ENCODE results near the gene MFN2.

MFN2 gene

DNA sequence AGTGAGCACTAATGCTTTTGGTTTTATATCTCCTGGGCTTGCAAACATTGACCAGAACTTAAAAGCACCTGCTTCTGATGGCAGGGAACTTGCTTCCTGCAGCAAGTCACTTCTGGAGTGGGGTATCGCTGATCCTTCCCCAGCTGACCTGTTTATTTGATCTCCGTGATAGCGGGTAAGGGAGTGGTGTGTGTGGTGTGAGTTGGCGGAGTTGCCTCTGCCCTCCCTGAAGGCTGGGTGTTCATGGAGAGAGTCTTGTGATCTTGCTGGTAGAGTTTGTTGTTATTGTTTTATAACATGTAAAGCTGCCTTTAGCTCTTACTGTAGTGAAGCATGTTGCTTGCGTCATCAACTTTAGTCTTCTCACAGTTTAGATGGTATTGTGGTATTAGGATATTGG, 3.9 kb downstream of the MFN2 start:
- H2BK120ac ChIP-seq (ENCODE audit: low read depth, low read length): no peak overlapping the region
- H2BK5ac ChIP-seq (ENCODE audit: low read length): no peak overlapping the region
- H4K5ac ChIP-seq (ENCODE audit: low read length): no peak overlapping the region
- H3K79me2 ChIP-seq (ENCODE audit: control insufficient read depth, insufficient read depth, low read length): peaks cover 37% of the 10 kb centered on the region
- no peak overlapping the region for H3K23ac ChIP-seq (ENCODE audit: low read length)
- no peaks in the 10 kb centered on the region for H3K27me3 ChIP-seq (ENCODE audit: insufficient read depth, low read length, poor library complexity)
- H3K4ac ChIP-seq (ENCODE audit: low read depth, low read length): no peak overlapping the region
- no CpG with 5 or more reads among the region's 5 CpGs for WGBS (ENCODE audit: extremely low coverage, insufficient coverage, low lambda C conversion rate)
- H4K8ac ChIP-seq (ENCODE audit: low read depth, low read length): no peak overlapping the region
- no peak overlapping the region for H3K9ac ChIP-seq (ENCODE audit: low read length)
- H3K79me1 ChIP-seq (ENCODE audit: low read length): peaks cover 26% of the 10 kb centered on the region
- no peaks in the 10 kb centered on the region for H3K4me1 ChIP-seq (ENCODE audit: control insufficient read depth, low read depth, low read length)
- no peak for DNase-seq
- H2AK5ac ChIP-seq (ENCODE audit: low read length): no peak overlapping the region
- H3K36me3 ChIP-seq (ENCODE audit: control insufficient read depth, insufficient read depth, low read length): peaks cover 11% of the 10 kb centered on the region
- no peak overlapping the region for H2BK15ac ChIP-seq (replicated peaks; ENCODE audit: low read depth)
- no peak overlapping the region for H3K4me3 ChIP-seq (ENCODE audit: low read length)
- no peak overlapping the region for H3K4me2 ChIP-seq (ENCODE audit: low read length)
- no peak overlapping the region for H3K18ac ChIP-seq (ENCODE audit: low read length)
- H3K56ac ChIP-seq (ENCODE audit: low read length): no peak overlapping the region
- H3K27ac ChIP-seq (ENCODE audit: low read depth, low read length): no peak overlapping the region

DNA sequence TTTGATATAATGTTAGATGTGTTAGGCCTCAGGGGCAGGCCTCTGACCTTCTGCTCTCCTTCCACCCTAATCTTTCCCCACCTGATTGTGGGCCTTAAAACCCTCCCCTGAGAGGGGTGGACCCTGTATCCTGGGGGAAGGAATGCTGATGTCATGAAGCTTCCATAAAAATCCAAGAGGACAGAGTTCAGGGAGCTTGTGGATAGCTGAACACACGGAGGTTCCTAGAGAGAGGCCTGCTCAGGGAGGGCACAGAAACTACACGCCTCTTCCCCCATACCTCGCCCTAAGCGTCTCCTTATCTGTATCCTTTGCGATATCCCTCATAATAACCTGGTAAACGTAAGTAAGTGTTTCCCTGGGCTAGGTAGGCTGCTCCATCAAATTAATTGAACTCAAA, 4.3 kb downstream of the MFN2 start:
- H3K27ac ChIP-seq (ENCODE audit: low read depth, low read length): no peak overlapping the region
- no peak overlapping the region for H2AK5ac ChIP-seq (ENCODE audit: low read length)
- H2BK5ac ChIP-seq (ENCODE audit: low read length): no peak overlapping the region
- no peak overlapping the region for H3K56ac ChIP-seq (ENCODE audit: low read length)
- H3K9ac ChIP-seq (ENCODE audit: low read length): no peak overlapping the region
- H3K4me1 ChIP-seq (ENCODE audit: control insufficient read depth, low read depth, low read length): no peaks in the 10 kb centered on the region
- H2BK120ac ChIP-seq (ENCODE audit: low read depth, low read length): no peak overlapping the region
- H4K8ac ChIP-seq (ENCODE audit: low read depth, low read length): no peak overlapping the region
- no peak overlapping the region for H3K23ac ChIP-seq (ENCODE audit: low read length)
- no peak overlapping the region for H3K4me3 ChIP-seq (ENCODE audit: low read length)
- H3K4me2 ChIP-seq (ENCODE audit: low read length): no peak overlapping the region
- H2BK15ac ChIP-seq (replicated peaks; ENCODE audit: low read depth): no peak overlapping the region
- no peak overlapping the region for H3K18ac ChIP-seq (ENCODE audit: low read length)
- no peak for DNase-seq
- no peak overlapping the region for H4K5ac ChIP-seq (ENCODE audit: low read length)
- no peak overlapping the region for H3K4ac ChIP-seq (ENCODE audit: low read depth, low read length)
- H3K36me3 ChIP-seq (ENCODE audit: control insufficient read depth, insufficient read depth, low read length): peaks cover 11% of the 10 kb centered on the region
- peaks cover 27% of the 10 kb centered on the region for H3K79me1 ChIP-seq (ENCODE audit: low read length)
- H3K79me2 ChIP-seq (ENCODE audit: control insufficient read depth, insufficient read depth, low read length): peaks cover 37% of the 10 kb centered on the region
- WGBS (ENCODE audit: extremely low coverage, insufficient coverage, low lambda C conversion rate): no CpG with 5 or more reads among the region's 6 CpGs
- H3K27me3 ChIP-seq (ENCODE audit: insufficient read depth, low read length, poor library complexity): no peaks in the 10 kb centered on the region

DNA sequence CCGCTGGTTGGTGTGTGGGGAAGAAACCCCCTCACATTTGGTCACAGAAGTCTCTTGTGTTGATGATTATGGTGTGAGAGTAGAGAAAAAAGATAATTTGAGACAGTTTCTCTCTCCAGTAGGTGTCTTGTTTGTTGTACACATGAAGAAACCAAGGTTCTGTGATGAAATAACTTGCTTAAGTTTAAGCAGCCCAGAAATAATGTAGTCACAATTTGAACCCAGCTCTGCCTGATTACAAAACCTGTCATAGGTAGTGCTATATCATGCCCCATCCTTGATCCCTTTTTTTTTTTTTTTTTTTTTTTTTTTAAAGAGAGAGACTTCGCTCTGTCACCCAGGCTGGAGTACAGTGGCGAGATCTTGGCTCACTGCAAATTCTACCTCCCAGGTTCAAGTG, 4.9 kb downstream of the MFN2 start:
- Histone ChIP-seq H3K27me3 (ENCODE audit: insufficient read depth, low read length, poor library complexity) (no peaks in the 10 kb centered on the region), H3K4me3 (ENCODE audit: low read length) (no peak overlapping the region), H3K36me3 (ENCODE audit: control insufficient read depth, insufficient read depth, low read length) (peaks cover 11% of the 10 kb centered on the region), H3K56ac (ENCODE audit: low read length) (no peak overlapping the region), H3K4me1 (ENCODE audit: control insufficient read depth, low read depth, low read length) (no peaks in the 10 kb centered on the region), H2BK5ac (ENCODE audit: low read length) (no peak overlapping the region), H3K79me1 (ENCODE audit: low read length) (peaks cover 27% of the 10 kb centered on the region), H4K5ac (ENCODE audit: low read length) (no peak overlapping the region), H4K8ac (ENCODE audit: low read depth, low read length) (no peak overlapping the region), H3K27ac (ENCODE audit: low read depth, low read length) (no peak overlapping the region), H3K23ac (ENCODE audit: low read length) (no peak overlapping the region), H2BK120ac (ENCODE audit: low read depth, low read length) (no peak overlapping the region), H2AK5ac (ENCODE audit: low read length) (no peak overlapping the region), H3K9ac (ENCODE audit: low read length) (no peak overlapping the region), H3K79me2 (ENCODE audit: control insufficient read depth, insufficient read depth, low read length) (peaks cover 37% of the 10 kb centered on the region), H2BK15ac (replicated peaks; ENCODE audit: low read depth) (no peak overlapping the region), H3K4me2 (ENCODE audit: low read length) (no peak overlapping the region), H3K18ac (ENCODE audit: low read length) (no peak overlapping the region), H3K4ac (ENCODE audit: low read depth, low read length) (no peak overlapping the region)
- DNase-seq: no peak
- WGBS (ENCODE audit: extremely low coverage, insufficient coverage, low lambda C conversion rate): no CpG with 5 or more reads among the region's 3 CpGs

DNA sequence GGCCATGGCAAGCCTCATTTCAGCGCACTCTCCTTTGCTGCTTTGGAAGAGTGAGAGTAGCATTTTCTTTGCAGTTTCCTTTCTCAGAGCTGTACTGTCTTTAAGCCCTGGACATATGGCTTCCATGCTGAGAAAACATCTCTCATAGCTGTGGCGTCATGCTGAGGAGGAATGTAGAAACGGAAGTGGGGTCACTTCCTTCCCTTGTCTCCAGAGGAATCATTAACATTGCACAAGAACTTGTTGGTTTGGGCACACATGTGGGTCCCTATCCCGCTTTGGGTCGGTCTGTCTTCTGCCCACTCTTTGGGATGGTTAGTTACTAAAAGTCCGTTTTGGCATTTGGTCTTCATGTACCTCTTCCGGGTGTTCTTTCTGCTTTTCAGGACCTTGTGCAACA, 5.6 kb downstream of the MFN2 start:
- H3K9ac ChIP-seq (ENCODE audit: low read length): no peak overlapping the region
- H3K23ac ChIP-seq (ENCODE audit: low read length): no peak overlapping the region
- no peak overlapping the region for H3K18ac ChIP-seq (ENCODE audit: low read length)
- H3K56ac ChIP-seq (ENCODE audit: low read length): no peak overlapping the region
- DNase-seq: no peak
- H2BK15ac ChIP-seq (replicated peaks; ENCODE audit: low read depth): no peak overlapping the region
- H3K27me3 ChIP-seq (ENCODE audit: insufficient read depth, low read length, poor library complexity): no peaks in the 10 kb centered on the region
- no peak overlapping the region for H3K4me2 ChIP-seq (ENCODE audit: low read length)
- no peak overlapping the region for H4K5ac ChIP-seq (ENCODE audit: low read length)
- H3K79me1 ChIP-seq (ENCODE audit: low read length): peaks cover 27% of the 10 kb centered on the region
- H3K4ac ChIP-seq (ENCODE audit: low read depth, low read length): no peak overlapping the region
- no peak overlapping the region for H2BK5ac ChIP-seq (ENCODE audit: low read length)
- WGBS (ENCODE audit: extremely low coverage, insufficient coverage, low lambda C conversion rate): no CpG with 5 or more reads among the region's 7 CpGs
- no peak overlapping the region for H2AK5ac ChIP-seq (ENCODE audit: low read length)
- H3K79me2 ChIP-seq (ENCODE audit: control insufficient read depth, insufficient read depth, low read length): peaks cover 36% of the 10 kb centered on the region
- H3K4me3 ChIP-seq (ENCODE audit: low read length): no peak overlapping the region
- no peaks in the 10 kb centered on the region for H3K4me1 ChIP-seq (ENCODE audit: control insufficient read depth, low read depth, low read length)
- H3K27ac ChIP-seq (ENCODE audit: low read depth, low read length): no peak overlapping the region
- no peak overlapping the region for H2BK120ac ChIP-seq (ENCODE audit: low read depth, low read length)
- no peak overlapping the region for H4K8ac ChIP-seq (ENCODE audit: low read depth, low read length)
- H3K36me3 ChIP-seq (ENCODE audit: control insufficient read depth, insufficient read depth, low read length): peaks cover 13% of the 10 kb centered on the region

DNA sequence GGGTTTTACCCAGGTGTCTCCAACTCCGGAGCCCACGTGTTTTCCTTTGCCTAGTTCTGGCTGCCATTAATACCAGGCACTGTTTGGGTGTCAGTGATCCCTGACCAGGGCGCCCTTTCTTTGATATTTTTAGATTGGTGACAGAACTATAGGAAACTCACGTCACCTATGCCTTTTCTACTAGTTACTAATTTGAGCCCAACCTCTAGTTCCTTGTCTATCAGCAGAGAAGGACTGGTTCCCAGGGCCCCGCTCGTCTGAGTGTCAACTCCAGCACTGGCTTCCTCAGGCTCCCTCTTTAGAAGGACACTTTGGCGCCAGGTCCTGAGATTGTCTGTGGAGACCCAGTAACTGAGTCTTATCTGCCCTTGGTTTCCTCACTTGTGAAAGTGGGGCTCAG, 9.4 kb downstream of the MFN2 start:
- no peak overlapping the region for H3K4ac ChIP-seq (ENCODE audit: low read depth, low read length)
- peaks cover 6% of the 10 kb centered on the region for H3K79me2 ChIP-seq (ENCODE audit: control insufficient read depth, insufficient read depth, low read length)
- WGBS (ENCODE audit: extremely low coverage, insufficient coverage, low lambda C conversion rate): no CpG with 5 or more reads among the region's 7 CpGs
- H3K56ac ChIP-seq (ENCODE audit: low read length): no peak overlapping the region
- no peak overlapping the region for H3K18ac ChIP-seq (ENCODE audit: low read length)
- H2BK120ac ChIP-seq (ENCODE audit: low read depth, low read length): no peak overlapping the region
- no peak overlapping the region for H3K9ac ChIP-seq (ENCODE audit: low read length)
- DNase-seq: no peak
- H4K5ac ChIP-seq (ENCODE audit: low read length): no peak overlapping the region
- no peak overlapping the region for H4K8ac ChIP-seq (ENCODE audit: low read depth, low read length)
- H2AK5ac ChIP-seq (ENCODE audit: low read length): no peak overlapping the region
- no peak overlapping the region for H3K23ac ChIP-seq (ENCODE audit: low read length)
- peaks cover 12% of the 10 kb centered on the region for H3K79me1 ChIP-seq (ENCODE audit: low read length)
- no peak overlapping the region for H3K4me3 ChIP-seq (ENCODE audit: low read length)
- no peaks in the 10 kb centered on the region for H3K27me3 ChIP-seq (ENCODE audit: insufficient read depth, low read length, poor library complexity)
- peaks cover 9% of the 10 kb centered on the region for H3K36me3 ChIP-seq (ENCODE audit: control insufficient read depth, insufficient read depth, low read length)
- H3K27ac ChIP-seq (ENCODE audit: low read depth, low read length): no peak overlapping the region
- H3K4me1 ChIP-seq (ENCODE audit: control insufficient read depth, low read depth, low read length): no peaks in the 10 kb centered on the region
- no peak overlapping the region for H3K4me2 ChIP-seq (ENCODE audit: low read length)
- H2BK5ac ChIP-seq (ENCODE audit: low read length): no peak overlapping the region
- no peak overlapping the region for H2BK15ac ChIP-seq (replicated peaks; ENCODE audit: low read depth)

DNA sequence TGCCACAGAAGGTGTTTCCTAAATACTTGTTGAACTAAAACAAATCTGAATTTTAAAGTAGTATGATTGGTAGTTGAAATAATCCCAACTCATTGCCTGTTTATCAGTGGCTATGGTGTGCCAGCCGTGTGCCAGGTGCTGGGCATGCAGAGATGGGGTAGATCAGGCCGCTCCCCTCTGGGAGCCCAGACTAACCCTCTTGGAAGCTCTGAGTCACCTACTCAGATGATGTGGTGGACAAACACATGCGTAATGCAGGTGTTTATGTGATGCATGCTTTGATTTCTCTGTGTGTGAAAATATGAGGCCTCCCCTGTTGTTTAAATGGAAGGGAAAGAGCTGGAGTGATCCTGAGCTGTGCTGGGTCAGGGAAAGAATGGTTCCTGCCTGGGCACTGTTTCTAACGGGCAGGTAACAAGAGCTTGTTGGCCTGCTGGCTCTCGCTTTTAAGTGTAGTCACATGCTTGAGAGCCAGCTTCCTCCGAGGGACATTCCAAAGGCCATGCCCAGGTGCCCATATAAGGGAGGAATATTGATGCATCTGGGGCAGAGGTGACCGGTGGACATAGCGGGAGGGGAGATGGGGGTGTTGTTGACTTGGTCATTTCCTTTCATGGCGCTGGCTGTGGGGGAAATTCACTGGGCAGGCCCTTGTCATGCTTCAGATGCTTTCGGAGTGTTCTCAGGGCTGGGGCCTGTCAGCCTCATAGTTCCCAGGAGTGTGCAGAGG, 10.2 kb downstream of the MFN2 start:
- Histone ChIP-seq H3K27me3 (ENCODE audit: insufficient read depth, low read length, poor library complexity) (no peaks in the 10 kb centered on the region), H4K5ac (ENCODE audit: low read length) (no peak overlapping the region), H2BK5ac (ENCODE audit: low read length) (no peak overlapping the region), H3K4ac (ENCODE audit: low read depth, low read length) (no peak overlapping the region), H2AK5ac (ENCODE audit: low read length) (no peak overlapping the region), H3K79me2 (ENCODE audit: control insufficient read depth, insufficient read depth, low read length) (peaks cover 6% of the 10 kb centered on the region), H3K9ac (ENCODE audit: low read length) (no peak overlapping the region), H2BK15ac (replicated peaks; ENCODE audit: low read depth) (no peak overlapping the region), H3K4me3 (ENCODE audit: low read length) (no peak overlapping the region), H3K4me2 (ENCODE audit: low read length) (no peak overlapping the region), H3K4me1 (ENCODE audit: control insufficient read depth, low read depth, low read length) (no peaks in the 10 kb centered on the region), H3K27ac (ENCODE audit: low read depth, low read length) (no peak overlapping the region), H3K79me1 (ENCODE audit: low read length) (peaks cover 12% of the 10 kb centered on the region), H3K18ac (ENCODE audit: low read length) (no peak overlapping the region), H3K56ac (ENCODE audit: low read length) (no peak overlapping the region), H3K36me3 (ENCODE audit: control insufficient read depth, insufficient read depth, low read length) (peaks cover 9% of the 10 kb centered on the region), H3K23ac (ENCODE audit: low read length) (no peak overlapping the region), H2BK120ac (ENCODE audit: low read depth, low read length) (no peak overlapping the region), H4K8ac (ENCODE audit: low read depth, low read length) (no peak overlapping the region)
- DNase-seq: no peak
- WGBS (ENCODE audit: extremely low coverage, insufficient coverage, low lambda C conversion rate): no CpG with 5 or more reads among the region's 10 CpGs
